Measurements from ENCODE around the gene TSG101.

GRCh38 chr11:18575361-18575760, 48.6 kb upstream of the TSG101 start:
- no peak for TF ChIP-seq CTCF (IDR thresholded peaks at IDR 0.05)
- no peak for TF ChIP-seq EP300 (IDR thresholded peaks at IDR 0.05)
- no peak for TF ChIP-seq POLR2A (IDR thresholded peaks at IDR 0.05; ENCODE audit: low read depth)
